Activated CD4-positive, alpha-beta T cell treated with anti-CD3 and anti-CD28 coated beads, Interleukin-2, amount 50 U/mL, for 4 hours (primary cell): ENCODE data around the gene UBL5.

Experiments
- DNase-seq, 2 experiments: peaks; one replicate each; pipeline ENCODE4 v3.0.0-alpha.2; 2020

The UBL5 gene

DNA sequence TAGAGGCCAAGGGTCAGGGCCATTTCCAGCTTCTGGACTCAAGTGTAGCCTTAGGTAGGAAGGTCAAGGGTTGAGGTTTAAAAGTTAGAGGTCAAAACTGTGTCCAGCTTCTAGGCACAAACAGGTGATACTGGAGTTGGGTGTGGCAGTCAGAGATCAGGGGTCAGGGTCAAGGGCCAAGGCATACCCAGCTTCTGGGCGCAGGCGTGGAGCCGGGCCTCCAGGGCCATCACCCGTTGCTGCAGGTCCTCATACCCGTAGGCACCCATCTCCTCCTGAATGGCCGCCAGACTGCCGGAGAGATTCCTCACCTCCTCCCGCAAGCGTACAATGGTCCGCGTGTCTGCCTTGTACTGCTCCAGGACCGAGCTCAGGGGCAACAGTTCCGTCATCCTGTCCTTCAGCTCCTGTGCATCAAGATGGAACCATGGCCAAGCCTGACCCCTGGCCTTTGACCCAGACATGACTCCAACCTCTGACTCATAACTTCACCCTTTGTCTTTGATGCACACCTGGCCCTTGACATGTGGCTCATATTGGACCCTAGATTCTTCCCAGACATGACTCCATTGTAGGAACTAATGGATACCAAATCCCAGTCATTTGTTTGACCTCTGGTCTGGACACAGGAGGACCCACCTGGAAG, 29.5 kb downstream of the UBL5 start:
- no peak for DNase-seq

DNA sequence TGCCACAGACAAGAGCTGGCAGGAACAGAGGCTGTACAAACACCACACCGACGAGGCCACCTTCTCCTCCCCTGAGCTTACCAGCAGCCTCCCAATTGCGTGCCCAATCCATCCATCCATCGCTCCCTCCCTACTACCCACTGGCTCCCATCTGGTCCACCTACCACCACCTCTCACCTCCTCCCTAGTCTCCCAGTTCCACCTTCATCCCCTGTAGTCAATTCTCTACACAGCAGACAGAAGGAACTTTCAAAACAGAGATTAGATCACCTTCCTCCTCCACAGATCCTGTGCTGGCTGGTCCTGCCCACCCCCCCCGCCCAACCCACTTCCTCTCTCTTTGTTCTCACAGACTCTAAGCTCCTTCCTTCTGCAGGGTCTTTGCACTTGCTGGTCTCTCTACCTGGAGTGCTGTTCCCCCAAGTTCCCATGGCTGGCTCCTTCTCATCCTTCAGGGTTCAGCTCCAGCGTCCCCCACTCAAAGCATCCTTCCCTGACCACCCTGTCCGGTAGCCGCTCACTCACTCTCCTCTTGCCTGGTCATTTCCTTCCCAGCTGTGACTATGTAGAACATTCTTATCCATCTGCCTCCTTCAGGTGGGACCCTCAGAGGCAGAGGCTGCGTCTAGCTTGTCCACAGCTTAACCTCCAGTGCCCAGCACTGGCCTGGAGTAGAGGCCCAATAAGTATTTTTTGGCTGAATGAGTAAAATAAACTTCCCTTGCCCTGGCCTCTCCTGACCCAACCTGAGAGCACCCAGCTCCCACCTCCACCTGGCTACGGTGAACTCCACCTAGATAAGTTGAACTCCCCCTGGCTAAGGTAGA, 30.4 kb downstream of the UBL5 start:
- no peak for DNase-seq

DNA sequence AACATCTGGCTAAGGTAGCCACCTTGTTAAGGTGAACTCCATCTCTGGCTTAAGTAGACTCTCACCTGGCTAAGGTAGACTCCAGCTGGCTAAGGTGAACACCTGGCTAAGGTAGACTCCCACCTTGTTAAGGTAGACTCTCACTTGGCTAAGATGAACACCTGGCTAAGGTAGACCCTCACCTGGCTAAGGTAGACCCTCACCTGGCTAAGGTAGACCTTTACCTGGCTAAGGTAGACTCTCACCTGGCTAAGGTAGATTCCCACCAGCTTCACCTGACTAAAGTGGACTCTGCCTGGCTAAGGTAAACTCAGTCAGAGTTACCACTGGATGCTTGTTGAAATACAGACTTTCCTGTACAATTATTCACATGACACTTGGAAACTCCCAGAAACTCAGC, 31.0 kb downstream of the UBL5 start:
- no peak for DNase-seq

DNA sequence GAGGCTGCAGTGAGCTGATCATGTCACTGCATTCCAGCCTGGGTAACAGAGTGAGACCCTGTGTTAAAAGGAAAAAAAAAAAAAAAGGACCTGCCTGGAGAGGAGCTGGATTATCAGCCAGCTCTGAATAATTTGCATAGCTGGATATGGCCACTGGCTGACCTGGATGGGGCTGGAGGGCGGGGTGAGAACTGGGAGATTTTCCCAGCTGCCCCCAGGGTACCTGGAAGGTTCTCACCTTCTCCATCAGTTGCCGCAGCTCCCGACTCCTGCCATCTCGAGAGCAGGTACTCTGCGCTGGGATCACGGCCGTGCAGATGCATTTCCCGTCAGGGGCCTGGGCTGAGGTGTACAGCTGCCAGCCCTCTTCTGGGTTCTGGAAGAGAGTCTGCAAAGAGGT, 32.7 kb downstream of the UBL5 start:
- DNase-seq = no peak

DNA sequence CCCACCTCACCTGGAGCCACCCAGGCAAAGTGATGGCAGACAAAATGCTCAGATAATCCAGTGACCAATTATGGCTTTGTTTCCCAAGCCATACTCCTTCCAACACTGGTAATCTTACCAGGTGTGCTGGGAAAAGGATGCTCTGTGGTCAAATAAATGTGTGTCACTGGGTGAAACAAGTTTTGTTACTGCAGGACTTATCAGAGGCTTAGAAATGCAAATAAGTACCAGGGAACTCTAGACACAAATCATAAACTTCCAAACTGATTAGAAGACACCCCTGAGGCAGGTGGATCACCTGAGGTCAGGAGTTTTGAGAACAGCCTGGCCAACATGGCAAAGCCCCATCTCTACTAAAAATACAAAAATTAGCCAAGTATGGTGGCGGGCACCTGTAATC, 33.8 kb downstream of the UBL5 start:
- no peak for DNase-seq

DNA sequence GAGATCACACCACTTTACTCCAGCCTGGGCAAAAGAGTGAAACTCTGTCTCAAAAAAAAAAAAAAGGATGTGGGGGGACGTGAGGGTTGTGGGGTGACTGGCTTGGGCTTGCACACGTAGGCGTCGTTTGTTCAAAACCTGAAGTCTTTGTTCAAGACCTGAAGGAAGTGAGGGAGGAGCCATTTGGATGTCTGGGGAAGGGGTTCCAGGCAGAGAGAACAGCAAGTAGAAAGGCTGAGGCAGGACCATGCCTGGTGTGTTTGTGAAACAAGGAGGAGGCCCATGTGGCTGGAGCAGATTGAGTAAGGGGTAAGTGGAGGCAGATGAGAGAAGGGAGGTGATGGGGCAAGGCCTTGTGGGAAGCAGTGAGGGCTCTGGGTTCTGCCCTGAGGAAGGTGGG, 35.2 kb downstream of the UBL5 start:
- no peak for DNase-seq

DNA sequence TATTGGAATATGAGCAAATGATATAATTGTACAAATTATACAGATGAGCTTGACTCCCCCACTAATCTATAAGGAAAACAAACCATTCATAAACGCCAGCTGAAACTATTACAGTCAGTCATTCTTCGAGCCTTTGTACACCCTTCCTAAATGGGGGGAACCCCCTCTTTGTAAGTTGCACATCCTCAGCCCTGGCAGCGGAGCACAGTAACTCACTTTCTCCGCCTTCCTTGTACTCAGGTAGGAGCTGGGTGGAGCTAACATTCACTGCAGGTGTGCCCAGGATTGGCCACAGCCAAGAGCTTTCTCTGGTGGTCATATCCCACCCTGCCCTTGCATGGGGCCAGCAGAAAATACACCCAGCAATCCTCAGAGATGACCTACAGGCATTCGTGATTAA, 36.0 kb downstream of the UBL5 start:
- peak in 1 of 2 experiments; percentile 28 for DNase-seq

DNA sequence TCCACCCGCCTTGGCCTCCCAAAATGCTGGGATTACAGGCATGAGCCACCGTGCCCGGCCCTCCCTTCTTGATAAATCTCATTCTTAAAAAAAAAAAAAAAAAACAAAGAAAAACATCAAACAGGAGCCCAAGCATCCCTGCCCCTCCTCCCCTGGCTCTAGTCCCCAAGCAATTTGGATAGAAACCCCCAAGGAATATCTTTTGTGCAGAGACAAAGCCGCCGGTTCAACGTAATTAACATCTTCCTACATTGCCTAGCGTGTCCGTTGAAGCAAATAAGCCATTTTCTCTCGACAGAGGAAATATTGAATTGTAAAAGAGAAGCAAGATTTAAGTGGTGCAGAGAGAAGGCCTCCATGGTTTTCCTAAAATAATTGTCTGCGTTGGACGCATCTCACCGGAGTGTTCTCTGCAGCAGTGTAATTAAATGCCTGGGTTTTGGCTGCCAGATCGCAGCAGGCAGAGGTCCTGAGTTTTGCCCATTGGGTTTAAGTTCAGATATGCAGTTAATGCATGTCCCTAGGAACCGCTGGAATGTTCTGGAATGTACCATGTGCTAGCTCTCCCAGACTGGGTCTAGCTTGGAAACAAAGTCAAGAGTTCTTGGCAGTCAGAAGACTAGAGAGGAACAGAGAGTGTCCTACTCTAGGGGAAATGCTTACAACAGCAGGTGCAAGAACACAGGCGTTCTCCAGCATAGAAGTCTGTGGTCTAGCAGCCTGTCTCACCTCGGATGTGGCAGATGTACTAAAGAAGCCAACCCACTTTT, 38.2 kb downstream of the UBL5 start:
- DNase-seq = no peak

DNA sequence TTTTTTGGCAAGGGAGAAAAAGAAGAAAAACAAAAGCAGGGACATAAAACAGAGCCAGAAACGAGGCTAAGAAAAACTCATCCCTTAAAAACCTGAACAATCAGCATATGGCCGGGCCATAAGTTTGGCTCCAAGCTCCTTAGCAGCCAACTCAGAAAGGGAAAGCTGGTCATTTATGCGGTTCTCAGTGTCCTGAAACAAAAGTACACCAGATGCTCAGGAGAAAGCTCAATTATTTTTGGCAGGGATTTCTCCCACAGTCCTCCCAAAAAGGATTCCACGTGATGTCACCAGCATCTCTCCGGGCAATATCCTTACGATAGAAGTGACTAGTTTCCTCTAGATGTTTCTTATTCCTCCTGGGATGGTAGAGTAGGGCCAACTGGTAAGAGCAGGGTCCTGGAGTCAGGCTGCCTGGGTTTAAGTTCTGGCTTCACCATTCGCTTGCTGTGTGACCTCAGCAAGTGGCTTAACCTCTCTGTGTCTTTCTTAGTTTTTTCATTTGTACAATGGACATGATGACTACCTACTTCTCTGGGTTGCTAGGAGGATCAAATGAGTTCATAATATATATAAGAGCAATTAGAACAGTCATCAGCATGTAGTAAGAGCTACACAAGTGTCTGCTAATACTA, 41.4 kb downstream of the UBL5 start:
- no peak for DNase-seq

DNA sequence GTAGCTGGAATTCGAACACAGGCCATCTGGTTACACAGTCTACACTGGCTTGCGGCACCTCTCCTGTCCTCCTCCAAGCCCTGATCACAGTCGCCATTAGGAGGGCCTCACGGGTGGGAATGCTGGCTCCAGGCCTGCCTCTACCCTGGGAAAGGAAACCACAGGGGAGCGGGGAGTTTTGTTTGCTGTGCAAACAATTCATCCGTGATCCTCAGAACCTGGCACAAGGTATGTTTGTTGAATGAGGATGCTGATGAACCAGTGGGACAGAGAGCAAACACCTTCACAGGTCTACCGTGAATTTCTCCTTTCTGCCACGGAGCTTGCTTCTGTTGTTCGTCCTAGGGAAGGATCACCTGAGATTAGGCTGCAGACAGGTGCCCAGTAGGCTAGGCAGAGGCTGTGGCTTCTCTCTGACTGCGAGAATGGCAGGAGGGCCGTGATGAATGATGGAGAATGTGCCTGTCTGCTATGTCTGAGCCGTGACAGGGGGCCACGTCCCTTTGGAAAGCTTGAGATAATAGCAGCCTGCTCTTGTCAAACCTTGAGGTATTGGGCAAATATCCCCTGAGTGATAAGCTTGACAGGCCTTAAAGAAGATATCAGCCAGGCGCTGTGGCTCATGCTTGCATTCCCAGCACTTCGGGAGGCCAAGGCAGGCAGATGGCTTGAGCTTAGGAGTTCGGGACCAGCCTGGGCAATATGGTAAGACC, 44.1 kb downstream of the UBL5 start:
- DNase-seq = no peak

DNA sequence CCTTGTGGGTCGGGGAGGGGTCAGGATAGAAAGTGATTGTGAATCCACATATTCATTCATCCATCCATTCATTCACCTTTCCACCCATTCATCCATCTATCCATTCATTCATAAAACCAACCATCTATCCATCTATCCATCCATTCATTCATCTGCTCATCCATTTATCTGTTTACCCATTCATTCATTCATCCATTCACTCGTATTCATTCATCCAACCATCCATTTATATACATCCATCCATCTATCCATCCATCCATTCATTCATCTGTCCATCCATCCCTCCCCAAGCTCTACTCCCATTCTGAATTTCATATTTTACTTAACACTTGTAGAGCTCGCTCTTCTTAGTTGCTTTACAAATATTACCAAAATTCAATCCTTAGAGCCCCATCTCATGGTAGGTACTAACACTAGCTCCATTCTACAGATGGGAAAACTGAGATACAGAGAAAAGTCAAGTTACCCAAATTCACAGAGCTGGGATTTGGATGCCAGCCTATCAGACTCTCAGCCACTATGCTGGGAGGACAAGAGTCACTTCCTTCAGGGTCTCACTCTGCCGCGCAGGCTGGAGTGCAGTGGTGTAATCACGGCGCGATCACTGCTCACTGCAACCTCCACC, 45.0 kb downstream of the UBL5 start:
- DNase-seq = no peak

DNA sequence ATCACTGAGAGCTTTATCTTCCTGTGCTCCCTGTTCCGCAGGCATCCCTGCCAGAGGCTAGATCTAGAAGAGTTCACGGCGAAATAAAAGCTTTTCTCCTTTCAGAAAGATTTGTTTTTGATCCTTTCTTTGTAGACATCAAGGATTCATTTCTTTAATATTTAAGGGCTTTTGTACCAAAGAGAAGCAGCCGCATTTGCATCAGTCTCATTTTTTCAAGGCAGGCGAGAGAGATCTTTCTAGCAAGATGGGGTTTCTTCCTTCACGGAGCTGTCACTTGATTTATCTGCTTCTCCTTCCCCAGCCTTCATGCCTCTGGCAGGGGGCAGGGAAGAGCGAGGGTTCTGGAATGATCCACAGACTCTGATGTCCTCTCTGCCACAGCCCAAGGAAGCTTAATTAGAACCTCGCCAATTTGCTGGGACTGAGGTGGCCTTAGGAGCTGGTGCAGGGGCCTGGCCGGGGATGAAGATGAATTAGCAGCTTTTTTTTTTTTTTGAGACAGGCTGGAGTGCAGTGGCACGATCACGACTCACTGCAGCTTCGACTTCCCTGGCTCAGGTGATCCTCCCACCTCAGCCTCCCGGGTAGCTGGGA, 47.4 kb downstream of the UBL5 start:
- DNase-seq = no peak

DNA sequence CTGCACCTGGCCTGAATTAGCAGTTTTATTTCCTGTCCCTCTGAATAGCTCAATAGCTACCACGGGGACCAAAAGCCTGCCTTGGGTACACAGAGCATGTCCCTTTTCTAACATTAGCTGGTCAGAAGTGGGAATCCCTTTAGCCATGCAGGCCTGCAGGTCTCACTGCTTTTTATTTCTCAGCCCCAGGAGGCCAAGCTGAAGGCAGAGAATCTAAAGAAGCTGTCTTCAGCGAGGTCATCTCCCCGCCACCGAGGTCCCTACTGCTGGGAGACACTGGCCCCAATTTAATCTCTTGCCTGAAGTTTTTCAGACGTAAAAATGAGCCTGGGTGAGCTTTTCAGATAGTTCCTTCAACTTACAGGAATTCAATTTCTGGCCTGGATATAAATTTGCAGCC, 48.1 kb downstream of the UBL5 start:
- DNase-seq = no peak

DNA sequence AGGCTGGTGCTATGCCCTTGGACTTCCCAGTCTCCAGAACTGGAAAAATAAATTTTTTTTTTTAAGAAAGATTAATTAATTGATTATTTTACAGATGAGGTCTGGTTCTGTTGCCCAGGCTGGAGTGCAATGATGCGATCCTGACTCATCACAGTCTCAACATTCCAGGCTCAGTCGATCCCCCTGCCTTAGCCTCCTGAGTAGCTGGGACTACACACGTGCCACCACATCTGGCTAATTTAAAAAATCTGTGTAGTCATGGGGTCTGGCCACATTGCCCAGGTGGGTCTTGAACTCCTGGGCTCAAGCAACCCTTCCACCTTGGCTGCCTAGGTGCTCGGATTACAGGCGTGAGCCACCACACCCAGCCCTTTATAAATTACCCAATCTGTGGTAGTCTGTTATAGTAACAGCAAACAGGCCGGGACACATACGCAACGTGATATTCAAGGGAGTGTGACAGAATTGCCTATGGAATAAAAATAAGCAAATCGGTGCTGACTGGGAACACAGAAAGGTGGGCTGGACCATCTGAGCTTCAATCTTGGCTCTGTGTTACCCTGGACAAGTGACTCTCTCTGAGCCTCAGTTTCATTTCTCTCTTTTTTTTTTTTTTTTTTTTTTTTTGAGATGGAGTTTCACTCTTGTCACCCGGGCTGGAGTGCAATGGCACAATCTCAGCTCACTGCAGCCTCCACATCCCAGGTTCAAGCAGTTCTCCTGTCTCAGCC, 50.2 kb downstream of the UBL5 start:
- DNase-seq = no peak

DNA sequence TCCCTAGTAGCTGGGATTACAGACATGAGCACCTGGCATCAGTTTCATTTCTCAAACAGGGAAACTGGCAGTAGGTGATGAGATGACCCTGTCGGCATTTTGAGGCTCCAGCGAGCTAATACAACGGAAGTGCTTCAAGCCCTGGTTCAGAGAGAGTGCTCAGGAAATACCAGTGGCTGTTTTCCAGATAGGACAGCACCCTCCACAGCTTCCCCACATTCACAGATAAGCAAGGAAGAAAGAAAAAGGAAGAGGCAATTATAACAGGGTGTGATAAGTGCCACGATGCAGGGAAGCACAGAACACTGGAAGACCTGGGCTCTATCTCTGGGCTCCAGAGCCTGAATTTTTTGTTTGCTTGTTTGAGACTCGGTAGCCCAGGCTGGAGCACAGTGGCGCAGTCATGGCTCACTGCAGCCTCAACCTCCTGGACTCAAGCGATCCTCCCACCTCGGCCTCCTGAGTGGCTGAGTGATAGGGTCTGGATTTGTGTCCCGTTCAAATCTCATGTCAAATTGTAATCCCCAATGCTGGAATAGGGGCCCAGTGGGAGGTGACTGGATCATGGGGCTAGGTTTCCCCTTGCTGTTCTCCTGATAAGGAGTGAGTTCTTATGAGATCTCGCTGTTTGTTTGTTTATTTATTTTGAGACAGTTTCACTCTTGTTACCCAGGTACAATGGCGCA, 50.9 kb downstream of the UBL5 start:
- no peak for DNase-seq
